Neural cell (in vitro differentiated cells): ENCODE measurements around the gene DDX47. TPM values are rescaled to one million over a fixed set of nuclear protein-coding genes. Genes with fewer than 3 reads are reported as not detected.

Experiments
- H2AFZ ChIP-seq: fragments of 200-600, 300-800 bp; sonication (generic), shearing (Covaris generic); 2 replicates; pipeline ENCODE4 v1.6.0; 2014; ENCODE audit warnings: low read depth, mild to moderate bottlenecking, antibody characterized with exemption, low read length, moderate library complexity
- H3F3A ChIP-seq: fragments of 200-600 bp; shearing (Covaris generic); 2 replicates; pipeline ENCODE4 v1.6.1; 2016; ENCODE audit warnings: mild to moderate bottlenecking, moderate library complexity, mixed read lengths, antibody characterized with exemption, low read length; ENCODE audit not compliant: insufficient read depth, poor library complexity, severe bottlenecking
- H3K27ac ChIP-seq: fragments of 200-600, 300-800 bp; sonication (generic), shearing (Covaris generic); 2 replicates; pipeline ENCODE4 v1.5.1; 2014; ENCODE audit warnings: mild to moderate bottlenecking, low read length, moderate library complexity
- H3K27me3 ChIP-seq: fragments of 300-800, 200-600 bp; sonication (generic), shearing (Covaris generic); 2 replicates; pipeline ENCODE4 v1.6.0; 2014; ENCODE audit warnings: mild to moderate bottlenecking, low read depth, low read length, moderate library complexity; ENCODE audit not compliant: insufficient read depth
- H3K36me3 ChIP-seq: fragments of 300-800, 200-600 bp; sonication (generic), shearing (Covaris generic); 2 replicates; pipeline ENCODE4 v1.5.1; 2014; ENCODE audit warnings: mild to moderate bottlenecking, antibody characterized with exemption, low read length, moderate library complexity; ENCODE audit not compliant: insufficient read depth
- H3K4me2 ChIP-seq: fragments of 300-800, 200-600 bp; sonication (generic), shearing (Covaris generic); 2 replicates; pipeline ENCODE4 v1.6.0; 2014; ENCODE audit warnings: mild to moderate bottlenecking, low read length
- H3K4me3 ChIP-seq: fragments of 300-800, 200-600 bp; sonication (generic), shearing (Covaris generic); 2 replicates; pipeline ENCODE4 v1.5.1; 2014; ENCODE audit warnings: mild to moderate bottlenecking, low read length, moderate library complexity
- H3K79me2 ChIP-seq: fragments of 200-600 bp; shearing (Covaris generic); replicated peaks from 2 replicates; pipeline ENCODE4 v1.6.0; 2014; ENCODE audit warnings: mild to moderate bottlenecking, low read length, moderate library complexity; ENCODE audit not compliant: insufficient read depth
- H3K9ac ChIP-seq: fragments of 300-800, 200-600 bp; sonication (generic), shearing (Covaris generic); 2 replicates; pipeline ENCODE4 v1.6.1; 2016; ENCODE audit warnings: mild to moderate bottlenecking, low read length, mixed read lengths
- H3K9me2 ChIP-seq: fragments of 200-600 bp; shearing (Covaris generic); 2 replicates; pipeline ENCODE4 v1.6.1; 2016; ENCODE audit warnings: mild to moderate bottlenecking, low read length, mixed read lengths; ENCODE audit not compliant: insufficient read depth
- H3K9me3 ChIP-seq: fragments of 200-600, 300-800 bp; sonication (generic), shearing (Covaris generic); 2 replicates; pipeline ENCODE4 v1.6.1; 2016; ENCODE audit warnings: mild to moderate bottlenecking, mixed run types, low read length, moderate library complexity, mixed read lengths
- H4K20me1 ChIP-seq: fragments of 200-600 bp; shearing (Covaris generic); 2 replicates; pipeline ENCODE4 v1.6.1; 2016; ENCODE audit warnings: mild to moderate bottlenecking, mixed run types; ENCODE audit not compliant: insufficient read depth
- CTCF ChIP-seq: fragments of 450-650 bp; IDR thresholded peaks from 2 replicates; pipeline ENCODE4 v1.5.1; 2014; ENCODE audit warnings: antibody characterized with exemption, mild to moderate bottlenecking, moderate library complexity; ENCODE audit not compliant: poor library complexity, severe bottlenecking
- EP300 ChIP-seq: fragments of 450-650 bp; conservative IDR thresholded peaks from 2 replicates; pipeline ENCODE4 v1.6.1; 2014; ENCODE audit warnings: antibody characterized with exemption, mild to moderate bottlenecking, moderate library complexity; ENCODE audit not compliant: poor library complexity, severe bottlenecking
- EZH2 ChIP-seq: fragments of 200-600, 300-800 bp; shearing (Covaris generic), sonication (generic); IDR thresholded peaks from 2 replicates; pipeline ENCODE4 v1.6.1; 2014; ENCODE audit warnings: antibody characterized with exemption, low read length, borderline replicate concordance, mild to moderate bottlenecking; ENCODE audit not compliant: insufficient read depth, poor library complexity, severe bottlenecking
- MXI1 ChIP-seq: fragments of 450-650 bp; conservative IDR thresholded peaks from 2 replicates; pipeline ENCODE4 v1.6.1; 2014; ENCODE audit warnings: antibody characterized with exemption, mild to moderate bottlenecking; ENCODE audit not compliant: poor library complexity, severe bottlenecking
- POLR2AphosphoS5 ChIP-seq: IDR thresholded peaks from 2 replicates; pipeline ENCODE4 v1.6.1; 2012
- RAD21 ChIP-seq: fragments of 450-650 bp; conservative IDR thresholded peaks from 2 replicates; pipeline ENCODE4 v1.6.1; 2014; ENCODE audit warnings: antibody characterized with exemption, mild to moderate bottlenecking, moderate library complexity
- REST ChIP-seq: IDR thresholded peaks from 2 replicates; pipeline ENCODE4 v1.6.1; 2012; ENCODE audit warnings: borderline replicate concordance
- SMC3 ChIP-seq: fragments of 450-650 bp; conservative IDR thresholded peaks from 2 replicates; pipeline ENCODE4 v1.6.1; 2014; ENCODE audit warnings: antibody characterized with exemption, mild to moderate bottlenecking, moderate library complexity; ENCODE audit not compliant: poor library complexity
- TAF1 ChIP-seq: IDR thresholded peaks from 2 replicates; pipeline ENCODE4 v1.6.1; 2012; ENCODE audit warnings: low read depth
- polyA minus RNA-seq: library from RNA; depleted of rRNA, polyadenylated mRNA; stranded (reverse); fragments of >200 nt; gene quantifications from 2 replicates; pipeline ENCODE4 v1.2.3, GENCODE V29; 2014
- polyA plus RNA-seq: library from polyadenylated mRNA; depleted of rRNA; stranded (reverse); fragments of >200 nt; gene quantifications from 2 replicates; pipeline ENCODE4 v1.2.3, GENCODE V29; 2014

DDX47 gene
- polyA plus RNA-seq (89.0 and 97.6 TPM in 2 replicates), polyA minus RNA-seq (71.3 and 80.2 TPM in 2 replicates)

GRCh38 chr12:12813120-12814101 lies at the start of gene DDX47:
DDX47 (plus strand) TSS chr12:12813346; CDS start chr12:12813368, 22 bp downstream.
- TF ChIP-seq POLR2AphosphoS5 (peak; percentile 84), EZH2 (no peak), SMC3 (peak; percentile 73), MXI1 (peak; percentile 98), RAD21 (peak; percentile 58), CTCF (peak; percentile 98), REST (peak; percentile 34), EP300 (no peak), TAF1 (peak; percentile 40)
- Histone ChIP-seq H3K4me2 (peak within 1 kb of the TSS; percentile 75), H3K9me3 (no peaks in the 10 kb centered on the region), H3K4me3 (peak within 1 kb of the TSS; percentile 76), H2AFZ (peak within 1 kb of the TSS; percentile 56), H3K79me2 (peaks cover 29% of the 10 kb centered on the region), H4K20me1 (no peaks in the 10 kb centered on the region), H3F3A (no peaks in the 10 kb centered on the region), H3K36me3 (no peaks in the 10 kb centered on the region), H3K9me2 (no peaks in the 10 kb centered on the region), H3K9ac (peak within 1 kb of the TSS; percentile 68), H3K27me3 (no peaks in the 10 kb centered on the region), H3K27ac (peak within 1 kb of the TSS; percentile 21)

GRCh38 chr12:12764824-12765223 lies 48.3 kb upstream of the DDX47 start:
- Histone ChIP-seq H3K9me2 (no peaks in the 10 kb centered on the region), H3K4me2 (no peak overlapping the region), H3F3A (no peaks in the 10 kb centered on the region), H3K27me3 (no peaks in the 10 kb centered on the region), H3K4me3 (no peak overlapping the region), H3K9me3 (no peaks in the 10 kb centered on the region), H3K36me3 (no peaks in the 10 kb centered on the region), H3K9ac (no peak overlapping the region), H3K79me2 (no peaks in the 10 kb centered on the region), H4K20me1 (no peaks in the 10 kb centered on the region), H2AFZ (no peak overlapping the region), H3K27ac (no peak overlapping the region)
- TF ChIP-seq RAD21 (no peak), CTCF (no peak), EZH2 (no peak), SMC3 (no peak), POLR2AphosphoS5 (no peak), MXI1 (no peak), EP300 (no peak), TAF1 (no peak), REST (no peak)
